ENCODE measurements around the gene FGF7. TPM values are rescaled to one million over a fixed set of nuclear protein-coding genes. Genes with fewer than 3 reads are reported as not detected.

Gene FGF7
- total and polyA plus RNA-seq, 2 of the 8 experiments (the other 6 are each of a cell fraction or from before 2014, with no cell fraction given): not detected

- Histone ChIP-seq H3K9me3 (ENCODE audit: insufficient read depth in 2 of 2, low read depth in 1 of 2, low read length in 1 of 2) (no peaks in the 10 kb centered on the region), H2AFZ (ENCODE audit: low read length) (no peak overlapping the region), H2BK120ac (replicated peaks; ENCODE audit: low read depth, low read length) (no peak overlapping the region), H2AK5ac (ENCODE audit: low read depth, low read length) (no peak overlapping the region), H3K18ac (ENCODE audit: extremely low read depth, low read length) (no peak overlapping the region), H3K4me2 (ENCODE audit: insufficient read depth in 1 of 2, low read depth in 2 of 2, low read length in 2 of 2) (no peak overlapping the region), H3K9ac (replicated peaks in 1 of 4; ENCODE audit: extremely low read depth in 1 of 4, low read depth in 3 of 4, low read length in 3 of 4) (no peak overlapping the region), H3K56ac (replicated peaks; ENCODE audit: insufficient read length, low read depth, low read length) (no peak overlapping the region), H3K4me1 (replicated peaks in 1 of 4; ENCODE audit: control insufficient read depth in 3 of 4, insufficient read depth in 4 of 4, low read length in 3 of 4) (peaks cover 0 to 3% (median 0%) of the 10 kb centered on the region in 4 experiments; a peak in 1 of 7 replicates), H4K5ac (ENCODE audit: insufficient read length, low read depth, low read length) (no peak overlapping the region), H3K4me3 (ENCODE audit: extremely low read depth in 1 of 4, insufficient read depth in 2 of 4, low read depth in 3 of 4, low read length in 4 of 4) (no peak overlapping the region), H3K79me2 (ENCODE audit: control insufficient read depth in 1 of 2, insufficient read depth in 2 of 2, low read length in 2 of 2) (no peaks in the 10 kb centered on the region), H3K14ac (ENCODE audit: insufficient read length) (no peak overlapping the region), H3K79me1 (ENCODE audit: low read depth, low read length) (no peaks in the 10 kb centered on the region), H3K36me3 (ENCODE audit: control insufficient read depth in 2 of 4, insufficient read depth in 4 of 4, low read length in 3 of 4) (no peaks in the 10 kb centered on the region), H4K8ac (ENCODE audit: extremely low read depth, insufficient read depth, low read length) (no peak overlapping the region), H4K20me1 (replicated peaks in 1 of 2; ENCODE audit: control insufficient read depth in 1 of 2, insufficient read depth in 2 of 2, low read length in 2 of 2) (no peaks in the 10 kb centered on the region), H2BK20ac (ENCODE audit: low read length) (no peak overlapping the region), H4K91ac (replicated peaks; ENCODE audit: insufficient read length, low read length) (no peak overlapping the region), H3K27ac (ENCODE audit: low read depth, low read length) (no peak overlapping the region), H3K4ac (replicated peaks; ENCODE audit: insufficient read length, low read depth, low read length) (no peak overlapping the region), H2BK12ac (ENCODE audit: low read depth, low read length) (no peak overlapping the region), H2BK15ac (ENCODE audit: low read length) (no peak overlapping the region), H3K27me3 (replicated peaks in 1 of 4; ENCODE audit: control insufficient read depth in 3 of 4, extremely low read depth in 1 of 4, insufficient read depth in 3 of 4, low read length in 3 of 4) (no peaks in the 10 kb centered on the region), H3K23ac (ENCODE audit: insufficient read length) (no peak overlapping the region), H2BK5ac (ENCODE audit: low read depth, low read length) (no peak overlapping the region), H3K23me2 (ENCODE audit: low read depth, low read length) (no peaks in the 10 kb centered on the region)
- FAIRE-seq (no peak), DNase-seq (ENCODE audit: low read depth in 1 of 2, low spot score in 2 of 2) (no peak)
- 70% methylated on average over 1 of the region's 1 CpG; no CpG with 5 or more reads in 1 of the 2 experiments for whole genome bisulfite sequencing, 2 experiments (ENCODE audit: extremely low coverage in 1 of 2, insufficient coverage in 1 of 2, insufficient read length in 1 of 2, insufficient replicate concordance in 2 of 2, low coverage in 1 of 2, low lambda C conversion rate in 2 of 2, missing lambda C conversion rate in 1 of 2)
- TF ChIP-seq KDM1A (IDR thresholded peaks at IDR 0.05; ENCODE audit: borderline replicate concordance, low read length): no peak
- no peak for TF ChIP-seq EZH2 (IDR thresholded peaks at IDR 0.05; ENCODE audit: low read depth, low read length, severe bottlenecking)
- no peak for TF ChIP-seq POU5F1 (IDR thresholded peaks at IDR 0.05; ENCODE audit: low read depth, low read length)
- no peak for TF ChIP-seq SP1 (IDR thresholded peaks at IDR 0.05; ENCODE audit: low read depth, low read length)
- no peak for TF ChIP-seq CBX5 (IDR thresholded peaks at IDR 0.05; ENCODE audit: low read depth, low read length)
- TF ChIP-seq ASH2L (IDR thresholded peaks at IDR 0.05; ENCODE audit: low read length): no peak
- no peak for TF ChIP-seq SP4 (IDR thresholded peaks at IDR 0.05; ENCODE audit: low read length)
- no peak for TF ChIP-seq RNF2 (IDR thresholded peaks at IDR 0.05; ENCODE audit: borderline replicate concordance, low read depth, low read length, missing control alignments, poor library complexity, severe bottlenecking)
- TF ChIP-seq KDM5A (IDR thresholded peaks at IDR 0.05; ENCODE audit: low read length): no peak
- TF ChIP-seq SUZ12 (IDR thresholded peaks at IDR 0.05; ENCODE audit: low read length): no peak
- no peak for TF ChIP-seq BCL11A (IDR thresholded peaks at IDR 0.05; ENCODE audit: low read depth in 2 of 2, low read length in 2 of 2)
- TF ChIP-seq TBP (IDR thresholded peaks at IDR 0.05; ENCODE audit: low read depth, low read length): no peak
- TF ChIP-seq RAD21 (IDR thresholded peaks at IDR 0.05 in 1 of 2, conservative IDR thresholded peaks at IDR 0.05 in 1 of 2; ENCODE audit: low read depth in 2 of 2, low read length in 2 of 2): no peak
- POLR2A ChIA-PET (ENCODE audit: partially characterized antibody): interaction anchor here (0.6 kb wide), 1 partner anchor 518 kb away, joined by 3 read pairs; no protein-coding TSS in a partner anchor
- CTCF ChIA-PET (ENCODE audit: partially characterized antibody): interaction anchor here (0.6 to 9.5 kb wide), 2 partner anchors 46 to 188 kb away, joined by 3 to 153 read pairs; no protein-coding TSS in a partner anchor
These were observed 1.9 kb downstream of the FGF7 start for GRCh38 chr15:49424954-49425353.

All from H1 (cell line).